Measurements from ENCODE around the gene RNF41.

GRCh38 chr12:56190695-56191155, 31.0 kb downstream of the RNF41 start:
- no peak for TF ChIP-seq CTCF (IDR thresholded peaks at IDR 0.05; ENCODE audit: low read depth, low read length)
- no peak for TF ChIP-seq POLR2A (IDR thresholded peaks at IDR 0.05; ENCODE audit: extremely low read depth, insufficient read length)
- no peak for TF ChIP-seq MYC (IDR thresholded peaks at IDR 0.05; ENCODE audit: low read depth, low read length)
